Stomach (tissue), 9 donors: ENCODE measurements around the gene CTIF. TPM values are rescaled to one million over a fixed set of nuclear protein-coding genes. Genes with fewer than 3 reads are reported as not detected.

ENCODE experiments used
- DNase-seq, 2 donors: peaks; one replicate each; pipeline versions ENCODE4 v3.0.0 to v3.0.0-alpha.2; 2013 to 2019
- H3K27ac ChIP-seq, 5 donors: fragments of 200-600 bp in 4 of 5; sonication (generic) in 4 of 5; one replicate each; pipeline ENCODE4 v1.5.1; 2013 to 2019; ENCODE audit warnings: mild to moderate bottlenecking in 1 of 5, moderate library complexity in 1 of 5
- H3K27me3 ChIP-seq, 3 donors: fragments of 200-600 bp; sonication (generic); one replicate each; pipeline ENCODE4 v1.5.1; 2017 to 2019; ENCODE audit warnings: mixed run types in 1 of 3
- H3K36me3 ChIP-seq, 4 donors: fragments of 200-600 bp; sonication (generic); 1 replicate in 3 of 4; 2 replicates in 1 of 4; pipeline ENCODE4 v1.5.1; 2016 to 2019
- H3K4me1 ChIP-seq, 4 donors: fragments of 200-600 bp; sonication (generic); one replicate each; pipeline ENCODE4 v1.5.1; 2016 to 2019
- H3K4me3 ChIP-seq, 4 donors: fragments of 200-600 bp; sonication (generic) in 3 of 4; one replicate each; pipeline ENCODE4 v1.5.1; 2016 to 2019; ENCODE audit warnings: mild to moderate bottlenecking in 1 of 4
- H3K9me3 ChIP-seq, 4 donors: fragments of 200-600 bp; sonication (generic); one replicate each; pipeline ENCODE4 v1.5.1; 2016 to 2019
- CTCF ChIP-seq, 7 experiments: fragments of 450-650 bp in 4 of 7; fragments of 200-600 bp in 3 of 7; sonication (generic) in 3 of 7; IDR thresholded peaks; one replicate each; pipeline ENCODE4 v1.5.1; 2016 to 2019; ENCODE audit warnings: antibody characterized with exemption in 7 of 7, control low read depth in 2 of 7, mild to moderate bottlenecking in 1 of 7
- EP300 ChIP-seq: sonication (generic); formaldehyde crosslinking; IDR thresholded peaks from one replicate; pipeline ENCODE4 v1.6.1; 2017; ENCODE audit warnings: antibody characterized with exemption
- POLR2A ChIP-seq, 4 donors: fragments of 450-650 bp; IDR thresholded peaks; one replicate each; pipeline ENCODE4 v1.6.1; 2016; ENCODE audit warnings: antibody characterized with exemption in 4 of 4, control low read depth in 2 of 4, mild to moderate bottlenecking in 1 of 4, moderate library complexity in 1 of 4
- POLR2AphosphoS5 ChIP-seq, 3 donors: sonication (generic); formaldehyde crosslinking; IDR thresholded peaks; one replicate each; pipeline ENCODE4 v1.6.1; 2016; ENCODE audit warnings: antibody characterized with exemption in 3 of 3
- WGBS, 5 donors: extraction: QIAGEN DNeasy Blood & Tissue Kit in 3 of 5; methylation state at CpG; one replicate each; pipeline versions ENCODE4 v1.1.5 to v1.1.7; 2013 to 2018; 5-methylcytosine and 5-hydroxymethylcytosine counted together
- intact Hi-C: fragments of 100-400 bp; cut with DNase I; formaldehyde crosslinking; loops from one replicate; pipeline ENCODE4 v1.15.1; 2023; ENCODE audit warnings: low total_unique reads
- polyA plus RNA-seq, 3 donors: library from polyadenylated mRNA; stranded (reverse); fragments of 200-250 nt; gene quantifications; one replicate each; pipeline ENCODE4 v1.2.3, GENCODE V29; 2013
- total RNA-seq, 5 donors: library from RNA; depleted of rRNA; stranded (reverse); fragments of >200 nt; gene quantifications; one replicate each; pipeline versions ENCODE4 v1.1.0 to v1.2.3, GENCODE V29; 2014 to 2016
- donor health status: healthy with polysubstance abuse.
- donor health status: Bipolar disorder and iron deficiency.
- donor health status: healthy.

The CTIF gene
- total and polyA plus RNA-seq, 8 donors, result 16.3 to 105 (median 30.3) TPM

- no peak overlapping the region for H3K4me3 ChIP-seq
- WGBS, 5 donors, result 73 to 83% (median 77%) methylated on average over 2 of the region's 2 CpGs
- no peaks in the 10 kb centered on the region for H3K27me3 ChIP-seq
- H3K9me3 ChIP-seq, result no peaks in the 10 kb centered on the region
- peaks cover 0 to 22% (median 18%) of the 10 kb centered on the region in 4 donors for H3K4me1 ChIP-seq
- no peak for TF ChIP-seq POLR2AphosphoS5 (IDR thresholded peaks at IDR 0.05)
- TF ChIP-seq POLR2A (IDR thresholded peaks at IDR 0.05), result no peak
- no peak for TF ChIP-seq EP300
- no peak for DNase-seq
- no peak overlapping the region for H3K27ac ChIP-seq
- intact Hi-C loops, result no loop called here
- no peaks in the 10 kb centered on the region for H3K36me3 ChIP-seq
Observed at GRCh38 chr18:48535956-48536355, 2.9 kb upstream of the CTIF start.

- Histone ChIP-seq H3K27ac (no peak overlapping the region), H3K27me3 (no peaks in the 10 kb centered on the region), H3K4me3 (no peak overlapping the region), H3K4me1 (peaks cover 2 to 28% (median 21%) of the 10 kb centered on the region in 4 donors), H3K9me3 (no peaks in the 10 kb centered on the region), H3K36me3 (no peaks in the 10 kb centered on the region)
- TF ChIP-seq EP300 (no peak), POLR2AphosphoS5 (IDR thresholded peaks at IDR 0.05) (no peak), POLR2A (IDR thresholded peaks at IDR 0.05) (no peak), CTCF (IDR thresholded peaks at IDR 0.05) (no peak)
- peak in 1 of 2 donors; percentile 43 for DNase-seq
- intact Hi-C loops, result no loop called here
- 75 to 92% (median 84%) methylated on average over 6 of the region's 6 CpGs for WGBS, 5 donors
Observed at GRCh38 chr18:48536516-48536915, 2.3 kb upstream of the CTIF start.

GRCh38 chr18:48539406-48540250 lies 797 bp downstream of the CTIF start:
- Histone ChIP-seq H3K4me1 (peaks cover 6 to 44% (median 38%) of the 10 kb centered on the region in 4 donors), H3K36me3 (no peaks in the 10 kb centered on the region), H3K9me3 (no peaks in the 10 kb centered on the region), H3K27ac (peak overlapping the region; percentile 91 to 96 (median 93)), H3K27me3 (no peaks in the 10 kb centered on the region), H3K4me3 (peak overlapping the region; percentile 77 to 93 (median 84))
- intact Hi-C loops, result no loop called here
- peak; percentile 32 to 80 for DNase-seq
- TF ChIP-seq POLR2AphosphoS5 (IDR thresholded peaks at IDR 0.05) (no peak), CTCF (IDR thresholded peaks at IDR 0.05) (no peak), POLR2A (IDR thresholded peaks at IDR 0.05) (no peak), EP300 (no peak)
- WGBS, 5 donors, result 0 to 1% (median 0%) methylated on average over 45 to 70 of the region's 70 CpGs

GRCh38 chr18:48540251-48541025 lies 1.6 kb downstream of the CTIF start:
- intact Hi-C loops, result no loop called here
- H3K27me3 ChIP-seq, result no peaks in the 10 kb centered on the region
- H3K4me1 ChIP-seq, result peaks cover 11 to 52% (median 42%) of the 10 kb centered on the region in 4 donors
- H3K36me3 ChIP-seq, result no peaks in the 10 kb centered on the region
- no peaks in the 10 kb centered on the region for H3K9me3 ChIP-seq
- H3K27ac ChIP-seq, result peak overlapping the region; percentile 91 to 96 (median 93)
- H3K4me3 ChIP-seq, result peak overlapping the region; percentile 77 to 93 (median 84)
- 0 to 1% (median 1%) methylated on average over 12 to 86 of the region's 86 CpGs for WGBS, 5 donors
- DNase-seq, result peak; percentile 65 to 85
- no peak for TF ChIP-seq CTCF (IDR thresholded peaks at IDR 0.05)
- TF ChIP-seq POLR2AphosphoS5 (IDR thresholded peaks at IDR 0.05), result peak in 1 of 3 donors; percentile 4
- TF ChIP-seq POLR2A (IDR thresholded peaks at IDR 0.05), result no peak
- no peak for TF ChIP-seq EP300
